Medulla oblongata (tissue), 1 donor: ENCODE measurements around the gene CDCP2.
"Not testable (repeated sequence)": the region's sequence is repeated elsewhere in the genome, so short reads cannot be mapped to it uniquely, and the experiment has no call there.

ENCODE experiments used
- DNase-seq: peaks from one replicate; pipeline ENCODE4 v3.0.0-alpha.2; 2015; ENCODE audit errors: extremely low spot score

Gene CDCP2

DNA sequence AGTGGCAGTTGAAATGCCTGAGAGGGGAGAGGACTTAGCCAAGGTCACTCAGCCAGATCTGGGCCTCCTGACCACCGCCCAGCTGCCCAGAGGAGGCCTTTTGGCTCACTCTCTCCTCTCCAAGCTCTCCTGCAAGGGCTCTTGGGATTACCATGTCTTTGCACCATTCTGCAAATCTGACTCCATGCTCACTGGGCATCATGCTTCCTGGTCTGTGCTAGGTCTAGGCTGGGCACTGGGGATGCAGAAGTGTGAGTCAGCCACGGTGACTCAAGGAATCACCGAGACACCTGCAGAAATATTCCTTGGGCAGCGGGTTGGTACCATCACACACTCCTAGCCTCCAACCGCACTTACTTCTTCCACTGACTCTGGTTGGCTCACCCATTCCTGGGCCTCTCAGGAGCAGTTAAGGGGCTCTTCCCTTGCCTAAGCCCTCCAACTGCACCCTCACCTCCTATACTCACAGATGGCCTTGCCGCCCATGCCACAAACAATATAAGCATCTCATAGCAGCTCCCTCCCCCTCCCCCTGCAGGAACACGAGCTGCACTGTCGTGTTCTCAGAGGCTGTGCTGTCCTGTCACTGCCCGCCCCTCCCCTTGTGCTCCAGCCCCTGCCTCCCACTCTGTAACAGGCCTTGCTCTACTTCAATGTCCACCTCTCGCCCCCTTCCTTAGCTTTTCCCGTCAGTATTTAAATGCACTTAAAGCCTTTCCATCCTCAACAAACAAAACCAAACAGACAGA is 34.8 kb downstream of the CDCP2 start:
- DNase-seq: peak; percentile 72

DNA sequence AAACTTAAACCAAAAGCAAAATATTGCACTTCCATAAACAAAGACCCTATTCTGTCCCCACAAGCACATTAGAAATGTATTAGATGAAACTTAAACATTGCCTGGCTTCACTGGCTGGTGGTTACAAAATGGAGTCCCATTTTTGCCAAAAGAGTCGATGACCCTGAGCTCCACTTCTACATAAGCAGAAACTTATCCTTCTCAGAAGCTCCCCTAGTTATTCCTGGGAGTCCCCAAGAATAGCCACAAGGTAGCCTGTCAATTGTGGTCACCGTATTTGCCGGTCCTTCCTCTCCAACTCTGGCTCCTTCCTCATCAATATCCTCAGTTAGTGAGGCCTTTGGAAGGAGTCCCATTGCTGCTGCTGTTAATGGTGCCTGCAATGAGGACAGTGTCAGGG is 37.3 kb downstream of the CDCP2 start:
- DNase-seq: no peak

DNA sequence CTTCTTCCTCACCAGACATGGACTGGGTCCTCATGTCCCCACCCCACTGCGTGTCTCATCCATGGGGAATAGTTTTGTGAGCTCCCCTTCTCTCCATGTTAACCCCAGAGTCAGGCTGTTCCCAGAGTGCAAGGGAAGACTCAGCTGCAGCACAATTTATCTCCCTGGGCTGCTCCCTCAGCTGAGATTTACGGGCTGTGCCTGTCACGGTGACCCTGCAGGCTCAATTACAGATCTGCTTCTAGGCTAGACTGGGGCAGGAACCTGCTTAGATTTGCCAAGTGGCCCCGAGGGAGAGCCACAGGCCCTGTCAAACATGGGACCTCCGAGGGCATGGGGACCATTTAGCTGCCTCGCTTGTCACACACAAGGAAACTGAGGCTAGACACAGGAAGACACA is 37.8 kb downstream of the CDCP2 start:
- no peak for DNase-seq

DNA sequence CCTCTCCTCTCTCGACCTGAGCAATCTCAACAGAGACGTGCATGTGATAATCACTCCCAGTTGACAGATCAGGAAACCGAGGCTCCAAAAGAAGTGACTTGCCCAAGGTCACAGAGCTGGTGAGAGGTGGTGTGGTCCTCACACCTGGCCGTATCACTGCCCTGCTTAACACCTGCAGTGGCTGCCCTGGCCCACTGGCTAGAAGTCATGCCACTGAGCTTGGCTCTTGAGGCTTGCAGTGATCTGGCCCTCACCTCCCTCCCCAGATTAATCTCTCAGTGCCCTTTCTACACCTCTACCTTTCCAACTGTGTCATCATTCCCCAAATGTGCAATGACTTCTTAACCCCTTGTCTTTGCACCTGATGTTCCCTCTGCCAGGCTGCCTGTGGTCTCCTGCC is 38.8 kb downstream of the CDCP2 start:
- no peak for DNase-seq

DNA sequence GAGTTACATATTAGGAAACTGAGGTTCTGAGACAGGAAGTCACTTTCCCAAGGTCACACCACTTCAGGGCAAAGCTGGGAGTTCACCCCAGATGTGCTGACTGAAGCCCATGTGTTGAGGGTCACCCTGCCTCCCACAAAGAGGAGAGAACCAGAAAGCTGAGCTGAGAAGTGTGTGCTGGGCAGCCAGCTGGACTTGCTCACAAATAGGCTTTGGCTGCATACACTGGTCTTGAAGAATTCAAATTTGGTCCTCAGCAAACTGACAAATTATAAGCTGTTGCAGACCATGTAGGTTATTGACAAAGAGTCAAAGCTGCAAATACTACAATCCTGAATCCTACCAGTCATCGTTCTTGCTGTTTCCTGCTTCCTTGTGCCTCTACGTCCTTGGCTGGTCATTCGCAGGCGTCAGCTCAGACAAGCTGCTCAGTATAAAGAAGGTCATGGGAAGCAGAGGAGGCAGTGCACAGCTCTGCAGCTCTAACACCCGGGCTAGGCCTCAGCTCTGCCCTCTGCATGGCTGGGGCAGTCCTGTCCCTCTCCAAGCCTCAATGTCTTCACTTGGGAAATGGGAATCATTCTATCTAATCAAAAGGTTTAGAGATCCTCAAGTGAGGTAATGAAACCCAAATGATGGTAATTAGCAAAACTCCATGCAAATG is 40.0 kb downstream of the CDCP2 start:
- no peak for DNase-seq

DNA sequence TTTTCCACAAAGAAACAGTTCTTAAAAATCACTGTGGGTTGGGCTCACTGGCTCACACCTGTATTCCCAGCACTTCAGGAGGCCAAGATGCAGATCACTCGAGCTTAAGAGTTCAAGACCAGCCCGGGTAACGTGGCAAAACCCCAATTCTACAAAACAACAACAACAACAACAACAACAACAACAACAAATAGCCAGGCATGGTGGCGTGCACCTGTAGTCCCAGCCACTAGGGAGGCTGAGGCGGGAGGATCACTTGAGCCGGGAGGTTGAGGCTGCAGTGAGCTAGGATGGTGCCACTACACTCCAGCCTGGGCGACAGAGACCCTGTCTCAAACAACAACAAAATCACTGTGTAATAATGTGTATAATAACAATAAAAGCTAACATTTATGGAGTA is 40.8 kb downstream of the CDCP2 start:
- DNase-seq: no peak

DNA sequence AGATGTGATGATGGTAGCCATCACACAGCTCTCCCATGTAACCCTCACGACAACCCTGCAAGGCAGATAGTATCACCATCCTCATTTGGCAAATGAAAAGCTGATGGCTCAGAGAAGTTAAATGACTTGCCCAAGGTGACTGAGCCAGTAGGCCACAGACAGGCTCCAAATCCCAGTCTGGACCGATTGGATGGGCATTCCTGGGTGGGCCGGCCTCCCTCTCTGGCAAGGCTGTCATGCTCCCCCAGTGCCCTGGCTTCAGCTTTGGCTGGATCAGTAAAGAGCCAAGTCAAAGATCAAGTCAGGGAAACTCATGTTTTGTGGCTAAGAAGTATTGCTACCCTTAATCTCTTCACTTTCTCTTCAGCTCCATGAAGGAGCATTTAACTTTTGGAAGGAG is 41.2 kb downstream of the CDCP2 start:
- DNase-seq: no peak

DNA sequence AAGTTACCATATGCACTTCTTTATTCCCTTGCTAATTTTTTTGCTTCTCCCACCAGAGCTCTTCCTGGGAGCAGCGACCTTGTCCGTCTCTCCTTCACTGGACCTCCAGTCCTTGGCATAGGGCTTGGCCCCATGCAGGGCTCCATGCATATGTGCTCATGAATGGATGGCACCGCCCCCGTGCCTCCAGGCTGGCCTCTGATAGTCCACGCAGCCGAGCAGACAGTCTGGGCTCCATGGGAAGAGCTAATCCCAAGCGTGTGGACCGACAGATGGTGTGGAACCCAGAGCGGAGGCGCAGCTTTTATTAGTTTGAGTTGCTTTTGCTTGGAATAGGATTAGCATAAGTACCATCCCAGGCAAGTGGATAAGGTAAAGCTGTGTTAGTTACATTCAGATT is 41.8 kb downstream of the CDCP2 start:
- DNase-seq: no peak

DNA sequence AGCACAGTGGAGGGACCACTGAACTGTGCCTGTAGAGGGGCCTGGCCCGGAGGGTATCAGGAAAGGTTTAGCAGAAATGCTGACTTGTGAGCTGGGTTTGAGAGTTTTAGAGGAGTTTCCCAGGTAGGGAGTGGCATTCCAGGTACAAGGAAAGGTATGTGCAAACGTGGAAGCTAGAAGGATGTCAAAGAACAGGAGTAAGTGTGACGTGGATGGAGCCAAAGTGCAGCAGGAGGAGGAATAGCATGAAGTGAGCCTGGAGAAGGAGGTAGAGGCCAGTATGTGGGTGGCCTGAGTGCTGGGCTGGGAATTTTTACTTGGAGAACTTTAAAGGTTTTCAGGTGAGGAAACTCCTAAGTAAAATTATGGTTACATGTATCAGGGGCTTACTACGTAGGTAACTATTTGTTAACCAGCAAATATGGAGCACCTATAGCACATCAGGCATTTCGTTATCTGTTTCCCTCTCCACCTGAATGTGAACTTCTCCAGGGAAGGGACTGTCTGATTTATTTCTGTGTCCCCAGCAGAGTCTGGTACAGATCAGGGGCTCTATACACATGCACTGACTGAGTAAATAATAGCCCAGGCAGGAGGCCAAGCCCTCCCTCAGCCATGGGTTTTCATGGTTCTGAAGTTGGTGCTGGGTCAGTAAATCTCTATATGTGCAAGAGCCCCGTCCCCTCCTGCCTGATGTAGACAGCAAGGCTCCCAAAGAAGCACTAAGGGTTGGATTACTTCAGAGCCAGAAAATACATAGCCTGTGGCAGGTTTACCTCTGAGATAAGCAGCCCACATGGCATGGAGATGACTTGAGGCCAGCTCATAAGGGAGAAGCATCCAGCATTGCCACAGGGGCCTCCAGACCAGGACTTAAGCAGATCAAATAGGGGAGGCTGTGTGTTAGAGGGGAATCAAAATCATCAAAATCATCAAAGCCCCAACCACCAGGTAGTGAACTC is 43.4 kb downstream of the CDCP2 start:
- no peak for DNase-seq

DNA sequence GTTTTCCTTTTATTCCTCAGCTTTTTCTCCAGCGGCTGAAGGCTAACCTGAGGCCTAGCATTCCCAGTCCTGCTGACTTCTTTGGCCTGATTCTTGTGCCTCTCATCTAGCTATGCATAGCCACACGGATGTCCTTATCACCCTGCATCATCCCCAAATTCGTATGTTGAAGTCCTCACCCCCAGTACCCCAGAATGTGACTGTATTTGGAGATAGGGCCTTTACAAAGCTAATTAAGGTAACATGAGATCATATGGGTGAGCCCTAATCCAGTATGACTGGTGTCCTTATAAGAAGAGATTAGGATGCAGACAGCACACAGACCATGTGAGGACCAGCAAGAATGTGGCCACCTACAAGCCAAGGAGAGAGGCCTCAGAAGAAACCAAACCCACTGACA is 44.6 kb downstream of the CDCP2 start:
- no peak for DNase-seq

DNA sequence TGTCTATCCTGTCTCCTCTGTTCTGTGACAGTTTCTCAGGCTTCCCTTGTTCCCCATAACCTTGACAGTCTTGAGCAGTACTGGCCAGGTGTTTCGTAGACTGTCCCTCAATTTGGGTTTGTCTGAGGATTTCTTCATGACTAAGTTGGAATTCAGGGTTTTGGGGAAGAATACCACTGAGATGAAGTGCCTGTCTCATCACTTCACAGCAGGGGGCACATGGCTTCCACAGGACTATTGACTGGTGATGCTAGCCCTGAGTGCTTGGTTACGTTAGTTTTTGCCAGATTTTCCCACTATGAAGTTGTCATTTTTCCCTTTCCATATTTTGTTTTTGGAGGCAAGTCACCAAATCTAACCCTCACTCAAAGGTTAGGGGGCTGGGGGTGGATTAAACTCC is 45.7 kb downstream of the CDCP2 start:
- DNase-seq: no peak

DNA sequence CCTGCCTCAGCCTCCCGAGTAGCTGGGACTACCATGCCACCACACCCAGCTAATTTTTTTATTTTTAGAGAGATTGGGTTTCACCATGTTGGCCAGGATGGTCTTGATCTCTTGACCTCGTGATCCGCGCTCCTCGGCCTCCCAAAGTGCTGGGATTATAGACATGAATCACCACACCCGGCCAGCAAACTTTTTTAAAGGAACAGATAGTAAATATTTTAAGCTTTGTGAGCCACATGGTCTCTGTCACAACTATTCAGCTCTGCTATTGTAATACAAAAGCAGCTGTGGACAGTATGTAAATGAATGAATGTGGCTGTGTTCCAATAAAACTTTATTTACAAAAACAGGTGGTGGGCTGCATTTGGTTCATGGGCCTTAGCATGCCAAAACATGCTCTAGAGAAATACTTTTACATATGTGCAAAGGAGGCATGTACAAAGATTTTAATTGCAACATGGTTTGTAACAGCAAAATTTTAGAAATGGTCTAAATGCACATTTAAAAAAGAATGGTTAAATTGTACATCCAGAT is 47.0 kb downstream of the CDCP2 start:
- no peak for DNase-seq

DNA sequence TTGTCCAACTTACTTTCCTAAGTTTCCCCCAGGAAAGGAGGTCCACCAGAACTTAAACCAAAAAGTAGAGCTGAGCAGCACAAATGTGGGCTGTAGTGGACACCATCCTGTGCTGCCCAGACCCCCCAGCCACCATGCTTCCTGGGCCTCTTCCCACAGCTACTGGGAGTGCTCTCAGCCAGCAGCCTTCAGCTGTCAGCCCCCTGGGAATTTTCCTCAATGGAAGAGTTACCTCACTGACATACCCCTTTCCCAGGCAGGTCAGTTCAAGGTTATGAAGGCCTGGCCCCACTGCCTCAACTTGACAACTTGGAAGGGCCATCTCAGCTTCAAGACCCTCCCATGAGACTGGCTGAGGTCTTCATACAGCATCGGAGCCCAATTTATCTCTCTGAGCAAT is 47.7 kb downstream of the CDCP2 start:
- DNase-seq: no peak

DNA sequence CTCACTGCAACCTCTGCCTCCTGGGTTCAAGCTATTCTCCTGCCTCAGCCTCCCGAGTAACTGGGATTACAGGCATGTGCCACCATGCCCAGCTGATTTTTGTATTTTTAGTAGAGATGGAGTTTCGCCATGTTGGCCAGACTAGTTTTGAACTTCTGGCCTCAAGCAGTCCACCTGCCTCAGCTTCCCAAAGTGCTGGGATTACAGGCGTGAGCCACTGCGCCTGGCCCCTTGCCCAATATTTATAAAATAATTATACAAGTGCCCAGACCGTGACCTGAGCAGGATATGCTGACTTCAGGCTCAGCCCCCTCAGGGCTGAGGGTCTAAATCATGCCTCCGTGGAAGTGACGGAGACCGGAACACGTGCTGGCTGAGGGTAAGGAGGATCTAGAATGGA is 48.2 kb downstream of the CDCP2 start:
- not testable (repeated sequence) for DNase-seq

DNA sequence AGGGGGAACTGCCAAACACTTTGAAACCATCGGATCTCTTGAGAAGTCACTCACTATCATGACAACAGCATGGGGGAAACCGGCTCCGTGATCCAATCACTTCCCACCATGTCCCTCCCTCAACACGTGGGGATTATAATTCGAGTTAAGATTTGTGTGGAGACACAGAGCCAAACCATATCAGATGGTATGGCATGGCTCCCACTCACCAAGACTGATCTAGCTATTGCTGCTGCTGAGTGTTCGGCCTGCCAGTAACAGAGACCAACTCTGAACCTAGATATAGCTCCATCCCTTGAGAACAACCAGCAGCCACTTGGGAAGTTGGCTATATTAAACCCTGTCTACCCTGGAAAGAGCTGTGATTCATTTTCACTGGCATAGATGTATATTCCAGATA is 49.4 kb downstream of the CDCP2 start:
- DNase-seq: no peak

DNA sequence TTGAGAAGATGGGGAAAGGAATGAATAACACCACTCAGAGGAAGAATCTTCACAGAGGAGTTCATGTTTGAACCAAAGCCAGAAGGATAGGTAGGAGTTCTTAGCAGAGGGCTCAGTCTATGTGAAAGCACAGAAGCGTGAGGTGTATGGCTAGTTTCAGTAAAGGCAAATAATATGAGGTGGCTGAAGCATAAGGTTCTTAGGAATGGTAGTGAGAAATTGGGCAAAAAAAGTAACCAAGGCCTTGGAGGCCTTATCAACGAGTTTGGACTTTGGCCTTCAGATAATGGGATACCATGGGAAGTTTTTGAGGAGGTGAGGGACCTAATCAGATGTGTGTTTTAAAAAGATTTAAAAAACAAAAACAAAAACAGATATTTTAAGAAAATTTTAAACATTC is 52.3 kb downstream of the CDCP2 start:
- no peak for DNase-seq

DNA sequence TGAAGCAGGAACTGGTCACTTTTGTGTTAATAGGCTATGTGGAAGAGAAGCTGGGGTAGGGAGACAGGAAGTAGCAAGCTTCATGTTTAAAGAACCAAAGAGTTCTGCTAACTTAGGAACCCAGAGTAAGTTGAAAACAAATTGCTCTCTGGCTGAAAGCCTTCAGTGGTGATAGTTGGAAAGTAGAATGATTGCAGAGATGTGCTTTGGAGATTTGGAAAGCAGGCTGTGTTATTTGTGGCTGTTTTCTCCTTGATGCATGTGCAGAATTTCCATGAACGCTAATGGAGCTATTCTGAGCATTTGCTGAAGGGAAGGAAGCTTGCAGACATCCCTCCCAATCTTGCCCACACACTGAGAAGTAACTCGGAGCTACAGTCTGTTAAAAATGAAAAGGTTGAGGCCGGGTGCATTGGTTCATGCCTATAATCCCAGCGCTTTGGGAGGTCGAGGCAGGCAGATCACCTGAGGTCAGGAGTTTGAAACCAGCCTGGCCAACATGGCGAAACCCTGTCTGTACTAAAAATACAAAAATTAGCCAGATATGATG is 53.7 kb downstream of the CDCP2 start:
- no peak for DNase-seq

DNA sequence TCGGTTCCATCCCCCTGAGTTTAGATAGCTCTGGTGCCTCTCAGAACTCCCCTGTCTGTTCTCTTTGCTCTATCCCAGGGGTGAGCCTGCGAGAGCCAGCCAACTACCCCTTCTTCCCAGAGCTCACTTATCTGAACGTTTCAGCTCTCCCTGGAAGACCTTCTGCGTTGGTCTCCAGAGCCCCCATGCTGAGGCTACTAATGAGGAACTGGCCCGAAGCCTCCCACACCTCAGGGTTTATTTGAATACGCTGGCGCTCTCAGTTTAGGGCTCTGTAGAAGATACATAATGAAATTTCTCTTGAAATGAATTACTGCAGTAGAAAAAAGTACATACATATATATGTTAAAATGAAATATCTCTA is 55.9 kb downstream of the CDCP2 start:
- DNase-seq: no peak

DNA sequence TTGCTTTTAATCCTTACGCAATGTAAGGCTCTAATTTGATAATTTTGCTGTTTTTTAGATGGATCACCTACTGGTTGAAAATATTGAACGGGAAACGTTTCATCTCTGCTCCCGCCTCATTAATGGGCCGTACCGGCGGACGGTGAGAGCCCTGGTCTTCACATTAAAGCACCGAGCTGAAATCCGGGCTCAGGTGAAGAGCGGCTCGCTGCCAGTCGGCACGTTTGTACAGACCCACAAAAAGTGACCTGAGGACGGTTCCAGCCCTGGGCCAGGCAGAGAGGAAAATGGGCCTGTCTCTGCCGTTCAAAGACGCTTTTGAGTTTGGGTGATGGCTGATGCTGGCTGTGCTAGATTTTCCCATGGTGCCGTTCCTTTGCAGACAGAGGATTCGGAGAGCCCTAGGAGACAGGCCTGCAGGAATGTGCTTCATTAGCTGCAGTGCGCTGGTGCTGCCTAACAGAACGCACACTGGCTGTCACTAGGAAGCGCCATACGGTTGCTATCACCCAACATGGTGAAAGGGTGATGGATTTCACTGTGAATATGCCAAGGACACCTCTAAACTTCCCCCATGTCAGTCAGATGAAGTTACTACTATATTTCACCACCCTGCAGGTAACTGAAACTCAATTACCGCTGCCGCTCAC is 56.4 kb downstream of the CDCP2 start:
- DNase-seq: no peak

DNA sequence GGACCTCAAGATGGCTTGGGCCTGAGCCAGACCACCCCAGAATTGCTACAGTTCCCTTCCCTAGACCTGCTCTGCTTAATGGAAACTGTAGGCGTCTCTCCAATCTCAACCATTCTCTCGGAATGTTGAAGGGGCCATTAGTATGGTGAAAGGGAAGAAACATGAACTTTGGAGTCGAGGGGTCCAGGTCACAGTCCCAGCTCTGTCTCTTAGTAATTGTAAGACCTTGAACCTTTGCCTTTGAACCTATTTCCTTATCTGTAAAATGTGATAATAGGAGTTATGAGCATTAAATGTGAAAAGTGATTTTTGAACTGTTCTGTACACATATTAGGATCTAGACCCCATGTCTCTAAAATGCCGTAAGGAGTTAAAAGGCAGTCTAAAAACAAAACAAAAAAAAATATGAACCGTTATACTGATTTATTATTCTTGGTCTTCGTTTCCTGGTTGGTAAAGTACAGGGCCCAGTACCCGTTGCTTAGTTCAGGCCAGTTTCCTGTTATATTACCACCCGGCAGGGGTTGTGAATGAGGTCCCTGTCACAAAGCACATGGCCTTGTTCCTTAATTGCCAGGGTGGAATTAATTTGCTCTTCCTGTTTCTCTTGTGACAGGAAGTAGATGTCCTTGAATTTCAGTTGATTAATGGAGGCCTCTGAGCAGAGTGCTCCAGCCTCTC is 57.1 kb downstream of the CDCP2 start:
- DNase-seq: no peak

DNA sequence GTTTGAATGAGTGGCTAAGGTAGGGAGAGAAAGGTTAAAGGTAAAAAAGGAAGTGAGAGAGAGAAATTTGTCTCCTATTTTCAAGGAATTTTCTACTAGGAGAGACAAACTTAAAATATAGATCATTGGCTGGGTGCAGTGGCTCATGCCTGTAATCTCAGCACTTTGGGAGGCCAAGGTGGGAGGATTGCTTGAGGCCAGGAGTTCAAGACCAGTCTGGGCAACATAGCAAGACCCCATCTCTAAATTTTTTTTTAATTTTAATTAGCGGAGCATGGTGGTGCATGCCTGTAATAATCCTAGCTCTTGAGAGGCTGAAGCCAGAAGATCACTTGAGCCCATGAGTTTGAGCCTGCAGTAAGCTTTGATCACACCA is 58.1 kb downstream of the CDCP2 start:
- not testable (repeated sequence) for DNase-seq
